A549 (cell line): ENCODE data around the gene TBX2. TPM values are rescaled to one million over a fixed set of nuclear protein-coding genes. Genes with fewer than 3 reads are reported as not detected.

Experiments
- ATAC-seq, 2 experiments: fragments of 200-7000 bp in 1 of 2; fragments of >200 bp in 1 of 2; cut with Nextera tagmentation in 1 of 2; cut with Tn5 transposase in 1 of 2; 3 replicates each; pipeline versions ENCODE4 v1.8.0 to v1.9.1; 2018 to 2020; ENCODE audit warnings: mild to moderate bottlenecking in 1 of 2, moderate library complexity in 1 of 2
- CTCF ChIA-PET: fragments of 300-600 bp; sonication (Branson Sonifier 250); formaldehyde crosslinking; extraction: SDS; loops from one replicate; lab custom pipeline; 2021; ENCODE audit warnings: antibody characterized with exemption, inconsistent platforms; lab: Yijun Ruan, JAX
- POLR2A ChIA-PET: fragments of 350-600 bp; formaldehyde crosslinking; extraction: SDS; loops from one replicate; lab custom pipeline; 2021; ENCODE audit warnings: antibody characterized with exemption, inconsistent platforms; lab: Yijun Ruan, JAX
- DNase-seq, 2 experiments: peaks; one replicate each; pipeline versions ENCODE4 v3.0.0 to v3.0.0-alpha.2; 2011 to 2016; ENCODE audit warnings: low read depth in 1 of 2, low spot score in 1 of 2
- FAIRE-seq: peaks from 2 replicates; lab custom pipeline; 2011; peaks lifted over from hg19 to GRCh38; lab: Jason Lieb, UNC
- H3K27ac ChIP-seq, 2 experiments: fragments of >200 bp; sonication (Bioruptor Twin); formaldehyde crosslinking; 3 replicates each; pipeline ENCODE4 v1.5.1; 2016 to 2017
- H3K4me1 ChIP-seq: fragments of >200 bp; sonication (Bioruptor Twin); formaldehyde crosslinking; 3 replicates; pipeline ENCODE4 v1.6.1; 2016
- H3K4me2 ChIP-seq: fragments of >200 bp; sonication (Bioruptor Twin); formaldehyde crosslinking; 3 replicates; pipeline ENCODE4 v1.6.1; 2016
- H3K4me3 ChIP-seq: fragments of >200 bp; sonication (Bioruptor Twin); formaldehyde crosslinking; 3 replicates; pipeline ENCODE4 v1.5.1; 2016
- H3K9me3 ChIP-seq: fragments of >200 bp; sonication (Bioruptor Twin); formaldehyde crosslinking; 3 replicates; pipeline ENCODE4 v1.6.1; 2016
- BHLHE40 ChIP-seq: IDR thresholded peaks from 2 replicates; pipeline ENCODE4 v1.6.1; 2012; ENCODE audit warnings: low read depth, low read length, inconsistent platforms
- CBX8 ChIP-seq: fragments of 200-600 bp; sonication (generic); IDR thresholded peaks from 2 replicates; pipeline ENCODE4 v1.6.1; 2016
- CEBPB ChIP-seq, 2 experiments: fragments of >200 bp in 1 of 2; sonication (Bioruptor Twin) in 1 of 2; formaldehyde crosslinking in 1 of 2; IDR thresholded peaks; 2 replicates each; pipeline ENCODE4 v1.6.1; 2012 to 2016
- CHD4 ChIP-seq: fragments of 200-600 bp; sonication (generic); IDR thresholded peaks from 2 replicates; pipeline ENCODE4 v1.6.1; 2016; ENCODE audit warnings: antibody characterized with exemption, mild to moderate bottlenecking, borderline replicate concordance
- CTCF ChIP-seq: fragments of >200 bp; sonication (Bioruptor Twin); formaldehyde crosslinking; IDR thresholded peaks from 3 replicates; pipeline ENCODE4 v1.5.1; 2016
- E2F6 ChIP-seq: IDR thresholded peaks from 2 replicates; pipeline ENCODE4 v1.6.1; 2012; ENCODE audit warnings: low read depth, borderline replicate concordance
- EP300 ChIP-seq, 2 experiments: fragments of >200 bp; sonication (Bioruptor Twin); formaldehyde crosslinking; IDR thresholded peaks; 2 replicates in 1 of 2; 3 replicates in 1 of 2; pipeline ENCODE4 v1.6.1; 2016 to 2017
- ESRRA ChIP-seq: fragments of 150-350 bp; IDR thresholded peaks from 2 replicates; pipeline ENCODE4 v1.6.1; 2014; ENCODE audit warnings: mild to moderate bottlenecking, low read length, borderline replicate concordance
- FOSB ChIP-seq: fragments of 250-450 bp; sonication (Bioruptor Pico); IDR thresholded peaks from 2 replicates; pipeline ENCODE4 v1.5.0; 2020; ENCODE audit warnings: mild to moderate bottlenecking, moderate library complexity
- FOSL2 ChIP-seq, 2 experiments: fragments of 450-650 bp in 1 of 2; fragments of >200 bp in 1 of 2; sonication (Bioruptor Twin) in 1 of 2; formaldehyde crosslinking; IDR thresholded peaks; 2 replicates each; pipeline versions ENCODE4 v1.5.0 to v1.6.1; 2016 to 2020; ENCODE audit warnings: mild to moderate bottlenecking in 1 of 2, moderate library complexity in 1 of 2
- GATA3 ChIP-seq: IDR thresholded peaks from 2 replicates; pipeline ENCODE4 v1.6.1; 2012; ENCODE audit warnings: borderline replicate concordance
- JUN ChIP-seq, 2 experiments: fragments of >200 bp; sonication (Bioruptor Twin); formaldehyde crosslinking; IDR thresholded peaks; 2 replicates in 1 of 2; 3 replicates in 1 of 2; pipeline ENCODE4 v1.6.1; 2016 to 2017
- JUNB ChIP-seq: fragments of >200 bp; sonication (Bioruptor Twin); formaldehyde crosslinking; IDR thresholded peaks from 2 replicates; pipeline ENCODE4 v1.6.1; 2016
- KDM5A ChIP-seq: fragments of 200-600 bp; sonication (generic); IDR thresholded peaks from 2 replicates; pipeline ENCODE4 v1.6.1; 2016; ENCODE audit warnings: antibody characterized with exemption, mild to moderate bottlenecking
- NFE2L2 ChIP-seq: fragments of 150-350 bp; conservative IDR thresholded peaks from 2 replicates; pipeline ENCODE4 v1.6.1; 2014; ENCODE audit warnings: low read length
- NPAS2 ChIP-seq: fragments of 250-450 bp; sonication (Bioruptor Pico); IDR thresholded peaks from 2 replicates; pipeline ENCODE4 v1.8.0; 2022; ENCODE audit warnings: mild to moderate bottlenecking, moderate library complexity, borderline replicate concordance
- RCOR1 ChIP-seq: fragments of 150-350 bp; IDR thresholded peaks from 2 replicates; pipeline ENCODE4 v1.6.1; 2014; ENCODE audit warnings: antibody characterized with exemption, low read length, low read depth
- RFX5 ChIP-seq: fragments of 450-650 bp; IDR thresholded peaks from 2 replicates; pipeline ENCODE4 v1.7.1; 2014; ENCODE audit warnings: antibody characterized with exemption, mild to moderate bottlenecking, moderate library complexity
- SMC3 ChIP-seq: fragments of >200 bp; sonication (Bioruptor Twin); formaldehyde crosslinking; IDR thresholded peaks from 3 replicates; pipeline ENCODE4 v1.6.1; 2018; ENCODE audit warnings: inconsistent platforms
- TFCP2L1 ChIP-seq: fragments of 250-450 bp; sonication (Bioruptor Pico); IDR thresholded peaks from 2 replicates; pipeline ENCODE4 v1.5.0; 2021; ENCODE audit warnings: mild to moderate bottlenecking
- WGBS: methylation state at CpG from one replicate; pipeline ENCODE4 v1.1.6; 2017; ENCODE audit errors: missing lambda C conversion rate; 5-methylcytosine and 5-hydroxymethylcytosine counted together
- polyA plus RNA-seq, 4 experiments: library from polyadenylated mRNA; depleted of rRNA in 3 of 4; stranded (reverse); fragments of >200 nt; fragmentation: RNase III in 1 of 4; extraction: RNeasy Plus Mini Kit Qiagen cat#74134 plus additional on column Dnase treatment in 1 of 4; gene quantifications; 2 replicates in 3 of 4; 3 replicates in 1 of 4; pipeline ENCODE4 v1.2.3, GENCODE V29; 2011 to 2017

The TBX2 gene
- polyA plus RNA-seq, 2 of the 4 experiments (the other 2 are of a cell fraction) = 0.71 to 2.3 TPM

- TF ChIP-seq CBX8 (no peak), ESRRA (no peak), CTCF (peak; percentile 41; the same call in 2 of the 3 replicates), GATA3 (no peak), NPAS2 (CRISPR knock-in tag) (no peak), BHLHE40 (no peak), SMC3 (peak; percentile 58), TFCP2L1 (CRISPR knock-in tag) (no peak), NFE2L2 (no peak), CHD4 (no peak), KDM5A (no peak)
Observed at GRCh38 chr17:61425682-61426481, 26.2 kb downstream of the TBX2 start (continued).

GRCh38 chr17:61426482-61427304, 27.1 kb downstream of the TBX2 start:
- TF ChIP-seq EP300 (IDR thresholded peaks at IDR 0.05) = peak in 1 of 2 experiments; percentile 13; a peak in 1 of 5 replicates
- no peak for TF ChIP-seq NPAS2 (CRISPR knock-in tag)
- TF ChIP-seq RCOR1 = no peak
- TF ChIP-seq CTCF = peak; percentile 25; the same call in 2 of the 3 replicates
- TF ChIP-seq JUNB = peak; percentile 58; the same call in 1 of the 2 replicates
- no peak for TF ChIP-seq JUN (IDR thresholded peaks at IDR 0.05)
- no peak for TF ChIP-seq FOSB (CRISPR knock-in tag)
- no peak for TF ChIP-seq E2F6
- TF ChIP-seq FOSL2 (IDR thresholded peaks at IDR 0.05) = peak; percentile 73; the same call in 1 of the 2 replicates
- TF ChIP-seq FOSL2 (CRISPR knock-in tag; IDR thresholded peaks at IDR 0.05) = peak; percentile 91
- TF ChIP-seq CEBPB (IDR thresholded peaks at IDR 0.05) = peak in 1 of 2 experiments; percentile 25; a peak in 1 of 4 replicates
- 0 out of 2 replicates have a peak, but pooled peaks have one; percentile 20 for TF ChIP-seq CHD4
- no peak for TF ChIP-seq RFX5
- peak; percentile 64; the same call in 1 of the 2 replicates for TF ChIP-seq GATA3
- H3K9me3 ChIP-seq = peaks cover 5% of the 10 kb centered on the region; the same call in 1 of the 3 replicates
- ATAC-seq (peak; percentile 79 to 93), FAIRE-seq (no peak), DNase-seq (peak; percentile 63 to 83)
- WGBS = 57% methylated on average over 10 of the region's 10 CpGs
- CTCF ChIA-PET = interaction anchor here (0.6 to 19.8 kb wide), 13 partner anchors 9 to 410 kb away, joined by 3 to 357 read pairs (median 5); no protein-coding TSS in a partner anchor
- POLR2A ChIA-PET = no interaction called here
- H3K27ac ChIP-seq = peak overlapping the region; percentile 63 to 69
- H3K4me1 ChIP-seq = peaks cover 30% of the 10 kb centered on the region
- peak overlapping the region; percentile 42 for H3K4me2 ChIP-seq
- H3K4me3 ChIP-seq = no peak overlapping the region
